Mesenchymal stem cell (in vitro differentiated cells and primary cell): ENCODE measurements around the gene TFF2.

Experiments used
- DNase-seq: peaks from one replicate; pipeline ENCODE4 v3.0.0-alpha.2; 2013
- H2AFZ ChIP-seq: one replicate; pipeline ENCODE4 v1.6.1; 2013; ENCODE audit warnings: low read depth, mild to moderate bottlenecking, control low read depth, inconsistent platforms, low read length, moderate library complexity
- H2AK5ac ChIP-seq: 2 replicates; pipeline ENCODE4 v1.6.1; 2013; ENCODE audit warnings: low read length, moderate library complexity, mild to moderate bottlenecking, inconsistent platforms; ENCODE audit not compliant: severe bottlenecking
- H2BK120ac ChIP-seq: one replicate; pipeline ENCODE4 v1.6.1; 2013; ENCODE audit warnings: low read depth, mild to moderate bottlenecking, inconsistent platforms, low read length, moderate library complexity
- H2BK12ac ChIP-seq, 2 experiments: one replicate each; pipeline ENCODE4 v1.6.1; 2013; ENCODE audit warnings: inconsistent platforms in 2 of 2, low read length in 2 of 2, mild to moderate bottlenecking in 2 of 2, moderate library complexity in 2 of 2, control low read depth in 1 of 2
- H2BK15ac ChIP-seq: one replicate; pipeline ENCODE4 v1.6.1; 2013; ENCODE audit warnings: mild to moderate bottlenecking, low read depth, inconsistent platforms; ENCODE audit not compliant: poor library complexity, severe bottlenecking
- H2BK5ac ChIP-seq: 2 replicates; pipeline ENCODE4 v1.6.1; 2013; ENCODE audit warnings: low read depth, mild to moderate bottlenecking, low read length, control low read depth, inconsistent platforms; ENCODE audit not compliant: poor library complexity, severe bottlenecking
- H3K14ac ChIP-seq, 2 experiments: one replicate each; pipeline ENCODE4 v1.6.1; 2013; ENCODE audit warnings: inconsistent platforms in 2 of 2, low read length in 2 of 2, control low read depth in 1 of 2, mild to moderate bottlenecking in 1 of 2, moderate library complexity in 1 of 2
- H3K18ac ChIP-seq, 2 experiments: one replicate each; pipeline ENCODE4 v1.6.1; 2013; ENCODE audit warnings: inconsistent platforms in 2 of 2, low read length in 2 of 2, control low read depth in 1 of 2, low read depth in 1 of 2, mild to moderate bottlenecking in 1 of 2
- H3K23ac ChIP-seq, 2 experiments: one replicate each; pipeline ENCODE4 v1.6.1; 2013; ENCODE audit warnings: inconsistent platforms in 2 of 2, low read length in 2 of 2, mild to moderate bottlenecking in 2 of 2, moderate library complexity in 2 of 2, control low read depth in 1 of 2
- H3K27ac ChIP-seq: 2 replicates; pipeline ENCODE4 v1.5.1; 2013; ENCODE audit warnings: mild to moderate bottlenecking, moderate library complexity, low read length, control low read depth, inconsistent platforms; ENCODE audit not compliant: poor library complexity, severe bottlenecking
- H3K27me3 ChIP-seq, 2 experiments: 2 replicates each; pipeline versions ENCODE4 v1.6.1 to v1.7.0; 2013; ENCODE audit warnings: low read length in 2 of 2, mild to moderate bottlenecking in 2 of 2, moderate library complexity in 2 of 2, control low read depth in 1 of 2, inconsistent platforms in 1 of 2; ENCODE audit not compliant: control insufficient read depth in 1 of 2, insufficient read depth in 1 of 2
- H3K36me3 ChIP-seq, 2 experiments: 2 replicates each; pipeline versions ENCODE4 v1.6.1 to v1.7.0; 2013; ENCODE audit warnings: low read length in 2 of 2, control low read depth in 1 of 2, inconsistent platforms in 1 of 2, low read depth in 1 of 2, mild to moderate bottlenecking in 1 of 2; ENCODE audit not compliant: insufficient read depth in 2 of 2, control insufficient read depth in 1 of 2
- H3K4ac ChIP-seq, 2 experiments: one replicate each; pipeline ENCODE4 v1.6.1; 2013; ENCODE audit warnings: inconsistent platforms in 2 of 2, low read length in 2 of 2, mild to moderate bottlenecking in 2 of 2, moderate library complexity in 2 of 2, control low read depth in 1 of 2, low read depth in 1 of 2
- H3K4me1 ChIP-seq: 2 replicates; pipeline ENCODE4 v1.6.1; 2013; ENCODE audit warnings: low read depth, low read length, control low read depth; ENCODE audit not compliant: control insufficient read depth, insufficient read depth
- H3K4me2 ChIP-seq: 2 replicates; pipeline ENCODE4 v1.6.1; 2013; ENCODE audit warnings: low read length, mild to moderate bottlenecking, inconsistent platforms; ENCODE audit not compliant: poor library complexity, severe bottlenecking
- H3K4me3 ChIP-seq, 2 experiments: 2 replicates each; pipeline versions ENCODE4 v1.5.1 to v1.7.0; 2013; ENCODE audit warnings: low read length in 2 of 2, mild to moderate bottlenecking in 2 of 2, control low read depth in 1 of 2, low read depth in 1 of 2; ENCODE audit not compliant: insufficient read depth in 1 of 2
- H3K79me1 ChIP-seq: replicated peaks from 2 replicates; pipeline ENCODE4 v1.6.1; 2013; ENCODE audit warnings: mild to moderate bottlenecking, control low read depth, low read length, inconsistent platforms; ENCODE audit not compliant: poor library complexity, severe bottlenecking
- H3K9ac ChIP-seq: 2 replicates; pipeline ENCODE4 v1.7.0; 2013; ENCODE audit warnings: mild to moderate bottlenecking, low read length, moderate library complexity
- H3K9me3 ChIP-seq: 2 replicates; pipeline ENCODE4 v1.7.0; 2013; ENCODE audit warnings: mild to moderate bottlenecking, low read length; ENCODE audit not compliant: control insufficient read depth
- H4K8ac ChIP-seq: one replicate; pipeline ENCODE4 v1.6.1; 2013; ENCODE audit warnings: inconsistent platforms, mild to moderate bottlenecking, low read length, moderate library complexity
- H4K91ac ChIP-seq: one replicate; pipeline ENCODE4 v1.6.1; 2013; ENCODE audit warnings: mild to moderate bottlenecking, low read length, inconsistent platforms
- WGBS: methylation state at CpG from one replicate; pipeline ENCODE4 v1.1.7; 2013; ENCODE audit warnings: mixed read lengths; 5-methylcytosine and 5-hydroxymethylcytosine counted together

TFF2 gene

GRCh38 chr21:42356650-42357049 is 5.9 kb upstream of the TFF2 start:
- H2AFZ ChIP-seq = no peak overlapping the region

GRCh38 chr21:42356046-42356445 is 5.3 kb upstream of the TFF2 start:
- H2BK12ac ChIP-seq = no peak overlapping the region
- H4K91ac ChIP-seq = no peak overlapping the region
- no peak overlapping the region for H2AFZ ChIP-seq
- no peak overlapping the region for H2BK5ac ChIP-seq
- H3K9me3 ChIP-seq = peaks cover 13% of the 10 kb centered on the region
- H3K4ac ChIP-seq = no peak overlapping the region
- no peak overlapping the region for H4K8ac ChIP-seq
- no peak overlapping the region for H2BK15ac ChIP-seq
- H3K36me3 ChIP-seq = no peaks in the 10 kb centered on the region
- peaks cover 2% of the 10 kb centered on the region for H3K4me1 ChIP-seq
- H3K18ac ChIP-seq = no peak overlapping the region
- H3K9ac ChIP-seq = no peak overlapping the region
- no peak overlapping the region for H3K4me3 ChIP-seq
- no peak overlapping the region for H3K4me2 ChIP-seq
- no peak overlapping the region for H3K23ac ChIP-seq
- 83% methylated on average over 2 of the region's 2 CpGs for WGBS
- H3K79me1 ChIP-seq = no peaks in the 10 kb centered on the region
- H2BK120ac ChIP-seq = no peak overlapping the region
- no peak overlapping the region for H3K14ac ChIP-seq
- H3K27ac ChIP-seq = no peak overlapping the region
- peaks cover 8 to 10% of the 10 kb centered on the region in 2 experiments for H3K27me3 ChIP-seq
- H2AK5ac ChIP-seq = no peak overlapping the region
- DNase-seq = no peak

More at GRCh38 chr21:42356650-42357049, 5.9 kb upstream of the TFF2 start:
- H3K4ac ChIP-seq = no peak overlapping the region
- peaks cover 11 to 15% of the 10 kb centered on the region in 2 experiments for H3K27me3 ChIP-seq
- H4K8ac ChIP-seq = no peak overlapping the region
- no peak overlapping the region for H3K4me2 ChIP-seq
- peaks cover 13% of the 10 kb centered on the region for H3K9me3 ChIP-seq
- no peaks in the 10 kb centered on the region for H3K79me1 ChIP-seq
- H2BK120ac ChIP-seq = no peak overlapping the region
- no peak overlapping the region for H3K4me3 ChIP-seq
- no peak for DNase-seq
- no peak overlapping the region for H3K9ac ChIP-seq
- H2AK5ac ChIP-seq = no peak overlapping the region
- no peak overlapping the region for H3K27ac ChIP-seq
- H2BK15ac ChIP-seq = no peak overlapping the region
- WGBS = 56% methylated on average over 6 of the region's 6 CpGs
- H3K18ac ChIP-seq = no peak overlapping the region
- H3K36me3 ChIP-seq = no peaks in the 10 kb centered on the region
- H2BK5ac ChIP-seq = no peak overlapping the region
- H3K23ac ChIP-seq = no peak overlapping the region
- H3K4me1 ChIP-seq = peaks cover 2% of the 10 kb centered on the region
- H2BK12ac ChIP-seq = no peak overlapping the region
- no peak overlapping the region for H3K14ac ChIP-seq
- no peak overlapping the region for H4K91ac ChIP-seq

GRCh38 chr21:42353623-42354022 is 2.8 kb upstream of the TFF2 start:
- Histone ChIP-seq H3K4me1 (peaks cover 4% of the 10 kb centered on the region), H3K79me1 (no peaks in the 10 kb centered on the region), H2AFZ (no peak overlapping the region), H4K8ac (no peak overlapping the region), H3K18ac (no peak overlapping the region), H2BK120ac (no peak overlapping the region), H2BK15ac (no peak overlapping the region), H3K9me3 (peaks cover 6% of the 10 kb centered on the region), H3K14ac (no peak overlapping the region), H3K4me2 (no peak overlapping the region), H3K27me3 (peaks cover 7 to 13% of the 10 kb centered on the region in 2 experiments), H2BK12ac (no peak overlapping the region), H3K4ac (no peak overlapping the region), H3K4me3 (no peak overlapping the region), H3K27ac (no peak overlapping the region), H3K23ac (no peak overlapping the region), H2BK5ac (no peak overlapping the region), H3K36me3 (no peaks in the 10 kb centered on the region), H4K91ac (no peak overlapping the region), H3K9ac (no peak overlapping the region), H2AK5ac (no peak overlapping the region)
- DNase-seq = no peak
- 77% methylated on average over 5 of the region's 5 CpGs for WGBS

- Histone ChIP-seq H3K4me1 (peaks cover 4% of the 10 kb centered on the region), H3K9ac (no peak overlapping the region), H3K4me3 (no peak overlapping the region), H3K14ac (no peak overlapping the region), H3K18ac (no peak overlapping the region), H2BK15ac (no peak overlapping the region), H4K8ac (no peak overlapping the region), H3K79me1 (no peaks in the 10 kb centered on the region), H3K36me3 (no peaks in the 10 kb centered on the region), H2AK5ac (no peak overlapping the region), H2BK12ac (no peak overlapping the region), H3K9me3 (peaks cover 6% of the 10 kb centered on the region), H3K27ac (no peak overlapping the region), H3K4me2 (no peak overlapping the region), H2BK5ac (no peak overlapping the region), H2AFZ (no peak overlapping the region), H3K27me3 (peaks cover 7 to 13% of the 10 kb centered on the region in 2 experiments), H3K23ac (no peak overlapping the region), H2BK120ac (no peak overlapping the region), H3K4ac (no peak overlapping the region), H4K91ac (no peak overlapping the region)
- 82% methylated on average over 14 of the region's 14 CpGs for WGBS
- no peak for DNase-seq
These were observed 1.8 kb upstream of the TFF2 start for GRCh38 chr21:42352441-42353095.
